D721Med (cell line): ENCODE data around the gene BHLHE23.
"Not testable (repeated sequence)": the region's sequence is repeated elsewhere in the genome, so short reads cannot be mapped to it uniquely, and the experiment has no call there.

Experiments
- DNase-seq: peaks from one replicate; pipeline ENCODE4 v3.0.0; 2011; ENCODE audit warnings: low spot score; ENCODE audit not compliant: insufficient read length
- FAIRE-seq: peaks from 2 replicates; lab custom pipeline; 2011; peaks lifted over from hg19 to GRCh38; lab: Jason Lieb, UNC
- CTCF ChIP-seq: IDR thresholded peaks from 2 replicates; pipeline ENCODE4 v1.5.1; 2012; ENCODE audit warnings: mild to moderate bottlenecking, control low read depth; ENCODE audit not compliant: insufficient read depth; ENCODE audit errors: missing control alignments

BHLHE23 gene

GRCh38 chr20:63043348-63044203 lies 36.8 kb upstream of the BHLHE23 start:
- no peak for TF ChIP-seq CTCF
- FAIRE-seq: no peak

DNA sequence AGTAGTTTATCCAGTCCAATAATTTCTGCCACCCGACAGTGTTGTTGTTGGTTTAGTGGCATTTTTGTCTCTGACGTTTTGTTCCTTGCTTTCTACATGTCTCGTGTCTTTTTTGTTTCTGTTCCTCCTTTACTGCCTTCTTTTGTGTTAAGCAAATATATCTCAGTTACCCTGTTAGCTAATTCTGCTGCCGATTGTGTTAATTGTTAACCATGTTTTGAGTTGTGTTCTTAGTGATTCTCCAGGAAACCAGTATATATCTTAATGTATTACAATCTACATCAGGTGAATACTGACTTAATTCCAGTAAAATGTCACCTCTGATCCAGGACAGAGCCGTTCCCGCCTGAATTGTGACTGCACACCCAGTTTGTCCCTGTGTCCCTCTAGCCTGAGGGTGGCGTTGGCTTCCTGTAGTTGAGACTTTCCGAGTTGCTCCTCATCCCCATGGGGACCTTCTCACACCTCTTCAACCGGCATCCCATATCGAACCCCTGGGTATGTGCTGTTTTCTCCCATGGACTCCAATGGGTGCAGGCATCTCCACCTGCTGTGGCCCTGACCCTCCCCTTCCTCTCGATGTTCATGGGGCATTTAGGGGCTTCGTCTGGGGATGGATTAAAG lies 35.8 kb upstream of the BHLHE23 start:
- FAIRE-seq (no peak), DNase-seq (no peak)
- TF ChIP-seq CTCF: no peak

More at GRCh38 chr20:63043348-63044203, 36.8 kb upstream of the BHLHE23 start:
- no peak for DNase-seq

- DNase-seq (no peak), FAIRE-seq (no peak)
- TF ChIP-seq CTCF: no peak
These were observed 35.0 kb upstream of the BHLHE23 start for GRCh38 chr20:63041776-63042175.

GRCh38 chr20:63037669-63038268 lies 31.0 kb upstream of the BHLHE23 start:
- FAIRE-seq (no peak), DNase-seq (no peak)
- TF ChIP-seq CTCF: no peak

DNA sequence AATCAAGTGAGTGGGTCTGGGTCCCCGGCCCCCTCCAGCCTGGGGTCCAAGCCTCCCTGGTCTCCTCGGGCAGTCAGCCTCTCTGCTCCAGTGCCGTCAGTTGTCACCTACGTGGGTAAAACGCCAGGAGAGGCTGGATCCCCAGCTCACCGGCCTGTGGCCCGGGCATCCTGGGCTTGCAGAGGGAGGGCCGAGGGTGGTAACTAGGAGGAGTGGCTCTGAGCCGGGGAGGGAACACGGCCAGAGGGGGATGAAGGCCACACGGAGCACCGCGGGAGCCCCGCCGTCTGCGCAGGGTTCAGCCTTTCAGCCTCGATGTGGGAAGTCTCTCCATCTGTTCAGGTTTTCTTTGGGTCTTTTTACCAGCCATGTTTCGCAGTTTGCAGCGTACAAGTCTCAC lies 29.5 kb upstream of the BHLHE23 start:
- no peak for FAIRE-seq
- TF ChIP-seq CTCF: no peak
- DNase-seq: no peak

GRCh38 chr20:63035603-63036185 lies 28.9 kb upstream of the BHLHE23 start:
- DNase-seq (no peak), FAIRE-seq (no peak)
- TF ChIP-seq CTCF: no peak

DNA sequence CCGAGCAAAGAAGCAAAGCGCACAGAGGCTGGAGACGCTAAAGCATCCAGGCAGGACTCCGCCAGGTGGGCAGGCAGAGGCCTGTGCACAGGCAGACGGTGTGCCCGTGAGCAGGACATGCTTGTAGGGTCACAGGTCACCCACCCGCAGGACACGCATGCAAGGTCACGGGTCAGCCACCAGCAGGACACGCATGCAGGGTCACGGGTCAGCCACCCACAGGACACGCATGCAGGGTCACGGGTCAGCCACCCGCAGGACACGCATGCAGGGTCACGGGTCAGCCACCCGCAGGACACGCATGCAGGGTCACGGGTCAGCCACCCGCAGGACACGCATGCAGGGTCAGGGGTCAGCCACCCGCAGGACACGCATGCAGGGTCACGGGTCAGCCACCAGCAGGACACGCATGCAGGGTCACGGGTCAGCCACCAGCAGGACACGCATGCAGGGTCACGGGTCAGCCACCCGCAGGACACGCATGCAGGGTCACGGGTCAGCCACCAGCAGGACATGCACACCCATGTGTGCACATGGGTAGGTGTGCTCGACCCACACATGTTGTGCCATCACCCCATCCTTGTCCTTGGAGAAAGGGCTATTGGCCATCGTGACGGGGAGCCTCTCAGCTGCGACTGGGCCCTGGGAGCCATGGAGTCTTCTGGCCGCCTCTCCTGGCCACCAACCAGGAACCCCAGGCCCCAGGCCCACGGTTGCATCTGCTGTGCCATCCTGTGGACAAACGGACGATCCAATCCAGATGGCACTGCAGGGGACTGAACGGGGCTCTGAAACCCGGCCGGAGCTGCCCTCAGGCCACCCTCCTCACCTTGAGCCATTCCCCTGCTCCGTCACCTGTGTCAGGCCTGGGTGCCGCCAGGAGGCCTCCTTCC lies 28.2 kb upstream of the BHLHE23 start:
- FAIRE-seq, DNase-seq: not testable (repeated sequence)
